Astrocyte (in vitro differentiated cells and primary cell): ENCODE results near the gene EDNRB. TPM values are rescaled to one million over a fixed set of nuclear protein-coding genes. Genes with fewer than 3 reads are reported as not detected.
"Not testable (repeated sequence)": the region's sequence is repeated elsewhere in the genome, so short reads cannot be mapped to it uniquely, and the experiment has no call there.

Source experiments
- DNase-seq: peaks from one replicate; pipeline ENCODE4 v3.0.0-alpha.2; 2010; ENCODE audit warnings: low read depth
- FAIRE-seq: peaks from 2 replicates; lab custom pipeline; 2011; peaks lifted over from hg19 to GRCh38; lab: Jason Lieb, UNC
- H2AFZ ChIP-seq: 2 replicates; pipeline ENCODE4 v1.6.0; 2012; ENCODE audit warnings: low read depth, low read length, inconsistent platforms
- H3K27ac ChIP-seq: 2 replicates; pipeline ENCODE4 v1.5.1; 2011; ENCODE audit warnings: low read depth, low read length, inconsistent platforms
- H3K27me3 ChIP-seq: 2 replicates; pipeline ENCODE4 v1.6.0; 2011; ENCODE audit warnings: low read length, inconsistent platforms; ENCODE audit not compliant: insufficient read depth
- H3K36me3 ChIP-seq: 2 replicates; pipeline ENCODE4 v1.5.1; 2011; ENCODE audit warnings: low read length, inconsistent platforms; ENCODE audit not compliant: insufficient read depth
- H3K4me1 ChIP-seq: 2 replicates; pipeline ENCODE4 v1.5.1; 2011; ENCODE audit warnings: low read length, inconsistent platforms; ENCODE audit not compliant: insufficient read depth
- H3K4me2 ChIP-seq: 2 replicates; pipeline ENCODE4 v1.6.0; 2012; ENCODE audit warnings: low read length, inconsistent platforms
- H3K4me3 ChIP-seq: 2 replicates; pipeline ENCODE4 v1.5.1; 2011; ENCODE audit warnings: low read depth, mild to moderate bottlenecking, low read length, inconsistent platforms; ENCODE audit not compliant: insufficient read depth
- H3K79me2 ChIP-seq: 2 replicates; pipeline ENCODE4 v1.6.0; 2012; ENCODE audit warnings: mild to moderate bottlenecking, low read length, inconsistent platforms; ENCODE audit not compliant: insufficient read depth
- H3K9ac ChIP-seq: 2 replicates; pipeline ENCODE4 v1.6.0; 2012; ENCODE audit warnings: mild to moderate bottlenecking, low read length, inconsistent platforms
- H3K9me3 ChIP-seq: 2 replicates; pipeline ENCODE4 v1.5.1; 2012; ENCODE audit warnings: low read depth, mild to moderate bottlenecking, low read length, inconsistent platforms; ENCODE audit not compliant: insufficient read depth
- H4K20me1 ChIP-seq: 2 replicates; pipeline ENCODE4 v1.6.0; 2012; ENCODE audit warnings: low read length, inconsistent platforms; ENCODE audit not compliant: insufficient read depth
- H3K27ac Mint-ChIP-seq: one replicate; pipeline ENCODE4 v1.8.0; 2021; ENCODE audit warnings: mild to moderate bottlenecking, mixed read lengths; ENCODE audit not compliant: unreplicated experiment
- H3K27me3 Mint-ChIP-seq: one replicate; pipeline ENCODE4 v1.8.0; 2021; ENCODE audit warnings: low read depth, mixed read lengths; ENCODE audit not compliant: unreplicated experiment
- H3K36me3 Mint-ChIP-seq: one replicate; pipeline ENCODE4 v1.8.0; 2021; ENCODE audit warnings: low read depth, mixed read lengths; ENCODE audit not compliant: unreplicated experiment
- H3K4me1 Mint-ChIP-seq: one replicate; pipeline ENCODE4 v1.8.0; 2021; ENCODE audit warnings: low read depth, mixed read lengths; ENCODE audit not compliant: unreplicated experiment
- H3K4me3 Mint-ChIP-seq: one replicate; pipeline ENCODE4 v1.8.0; 2021; ENCODE audit warnings: mild to moderate bottlenecking, moderate library complexity, mixed read lengths; ENCODE audit not compliant: unreplicated experiment
- H3K9me3 Mint-ChIP-seq: one replicate; pipeline ENCODE4 v1.8.0; 2021; ENCODE audit warnings: mild to moderate bottlenecking, mixed read lengths; ENCODE audit not compliant: unreplicated experiment
- CTCF ChIP-seq: IDR thresholded peaks from 2 replicates; pipeline ENCODE4 v1.5.1; 2011; ENCODE audit warnings: low read depth, mild to moderate bottlenecking, inconsistent platforms, low read length, moderate library complexity; ENCODE audit not compliant: insufficient read depth
- EZH2 ChIP-seq: IDR thresholded peaks from 2 replicates; pipeline ENCODE4 v1.6.1; 2012; ENCODE audit warnings: mild to moderate bottlenecking, low read length, inconsistent platforms; ENCODE audit not compliant: insufficient read depth
- total RNA-seq: library from RNA; stranded (reverse); gene quantifications from 2 replicates; pipeline ENCODE4 v1.2.1, GENCODE V29; 2021

The EDNRB gene
- total RNA-seq, 1 donor from 2014 or later, result 3.2 TPM

- Histone ChIP-seq H3K4me2 (no peak overlapping the region), H3K4me3 (no peak overlapping the region), H3K4me1 (no peaks in the 10 kb centered on the region), H2AFZ (no peak overlapping the region), H3K9ac (no peak overlapping the region), H3K79me2 (no peaks in the 10 kb centered on the region), H3K9me3 (no peaks in the 10 kb centered on the region), H3K27me3 (no peaks in the 10 kb centered on the region), H3K27ac (no peak overlapping the region), H3K36me3 (no peaks in the 10 kb centered on the region), H4K20me1 (no peaks in the 10 kb centered on the region)
- peak; percentile 47 for DNase-seq
- Mint-ChIP-seq H3K36me3 (no peaks in the 10 kb centered on the region), H3K4me3 (no peak overlapping the region), H3K27me3 (no peaks in the 10 kb centered on the region), H3K9me3 (no peaks in the 10 kb centered on the region), H3K4me1 (peaks cover 11% of the 10 kb centered on the region), H3K27ac (no peak overlapping the region)
- TF ChIP-seq CTCF (no peak), EZH2 (no peak)
- no peak for FAIRE-seq
Measured at GRCh38 chr13:77857531-77858209, 61.0 kb downstream of the EDNRB start.

GRCh38 chr13:77853703-77854102 is 64.9 kb downstream of the EDNRB start:
- Histone ChIP-seq H3K4me2 (no peak overlapping the region), H3K27me3 (no peaks in the 10 kb centered on the region), H3K4me3 (no peak overlapping the region), H3K79me2 (no peaks in the 10 kb centered on the region), H3K4me1 (no peaks in the 10 kb centered on the region), H2AFZ (no peak overlapping the region), H3K9me3 (no peaks in the 10 kb centered on the region), H3K9ac (no peak overlapping the region), H3K36me3 (no peaks in the 10 kb centered on the region), H3K27ac (no peak overlapping the region), H4K20me1 (no peaks in the 10 kb centered on the region)
- H3K36me3 Mint-ChIP-seq, result no peaks in the 10 kb centered on the region
- H3K9me3 Mint-ChIP-seq, result no peaks in the 10 kb centered on the region
- DNase-seq, result no peak
- H3K27me3 Mint-ChIP-seq, result no peaks in the 10 kb centered on the region
- H3K4me1 Mint-ChIP-seq, result peaks cover 7% of the 10 kb centered on the region
- H3K4me3 Mint-ChIP-seq, result no peak overlapping the region
- no peak for TF ChIP-seq CTCF
- TF ChIP-seq EZH2, result no peak
- FAIRE-seq, result no peak
- no peak overlapping the region for H3K27ac Mint-ChIP-seq

GRCh38 chr13:77848050-77848449 is 70.6 kb downstream of the EDNRB start:
- FAIRE-seq, H3K36me3 ChIP-seq, H3K79me2 ChIP-seq, H2AFZ ChIP-seq, H3K9me3 ChIP-seq, DNase-seq, H3K4me3 ChIP-seq, H3K27me3 Mint-ChIP-seq, H3K9me3 Mint-ChIP-seq, H3K4me2 ChIP-seq, H3K36me3 Mint-ChIP-seq, H3K27ac Mint-ChIP-seq, H3K4me1 Mint-ChIP-seq, H4K20me1 ChIP-seq, H3K27ac ChIP-seq, H3K4me1 ChIP-seq, H3K27me3 ChIP-seq, H3K9ac ChIP-seq, H3K4me3 Mint-ChIP-seq: not testable (repeated sequence)
